K562 (cell line): Measurements from ENCODE around the gene RANBP6. TPM values are rescaled to one million over a fixed set of nuclear protein-coding genes. Genes with fewer than 3 reads are reported as not detected.

ENCODE experiments used
- ATAC-seq: fragments of 200-7000 bp; cut with Tn5 transposase; 3 replicates; pipeline ENCODE4 v1.9.1; 2020; ENCODE audit warnings: moderate library complexity
- BruUV-seq: library from RNA; stranded (reverse); fragments of 400-500 nt; replicated peaks from 2 replicates; lab custom pipeline; 2021; lab: Mats Ljungman, UMichigan
- CTCF ChIA-PET: fragments of 300-600 bp; formaldehyde crosslinking; extraction: SDS; loops from one replicate; lab custom pipeline; 2021; ENCODE audit warnings: low intra/inter-chr PET ratio; lab: Yijun Ruan, JAX
- POLR2A ChIA-PET: fragments of 300-600, 350-650 bp; sonication (Branson Sonifier 250); formaldehyde crosslinking; extraction: SDS; loops from one replicate; lab custom pipeline; 2021; ENCODE audit warnings: antibody characterized with exemption, inconsistent platforms; lab: Yijun Ruan, JAX
- DNase-seq, 4 experiments: peaks; one replicate each; pipeline versions ENCODE4 v3.0.0 to v3.0.0-alpha.2; 2011 to 2018; ENCODE audit warnings: low spot score in 3 of 4, mixed read lengths in 3 of 4; ENCODE audit errors: extremely low read depth in 1 of 4
- FAIRE-seq: peaks from 2 replicates; lab custom pipeline; 2011; peaks lifted over from hg19 to GRCh38; lab: Jason Lieb, UNC
- H2AFZ ChIP-seq: 2 replicates; pipeline ENCODE4 v1.6.0; 2011; ENCODE audit warnings: low read depth, low read length, control low read depth, inconsistent platforms
- H3K27ac ChIP-seq: fragments of 200-600 bp; 3 replicates; pipeline ENCODE4 v1.8.0; 2011; ENCODE audit warnings: low read depth, mild to moderate bottlenecking, control low read depth, inconsistent platforms, low read length, moderate library complexity, mixed read lengths; ENCODE audit errors: extremely low read depth
- H3K27me3 ChIP-seq, 2 experiments: fragments of 300-600 bp in 1 of 2; 2 replicates in 1 of 2; 3 replicates in 1 of 2; pipeline versions ENCODE4 v1.6.0 to v1.8.0; 2011; ENCODE audit warnings: inconsistent platforms in 2 of 2, low read length in 2 of 2, mild to moderate bottlenecking in 1 of 2, mixed read lengths in 1 of 2, moderate library complexity in 1 of 2; ENCODE audit not compliant: control insufficient read depth in 2 of 2, insufficient read depth in 2 of 2
- H3K36me3 ChIP-seq: fragments of 300-600 bp; 3 replicates; pipeline ENCODE4 v1.8.0; 2011; ENCODE audit warnings: mild to moderate bottlenecking, low read length, inconsistent platforms; ENCODE audit not compliant: control insufficient read depth, insufficient read depth
- H3K4me1 ChIP-seq, 2 experiments: fragments of 200-600 bp in 1 of 2; replicated peaks in 1 of 2; 2 replicates in 1 of 2; 3 replicates in 1 of 2; pipeline versions ENCODE4 v1.5.1 to v1.8.0; 2011; ENCODE audit warnings: inconsistent platforms in 2 of 2, low read length in 2 of 2, mild to moderate bottlenecking in 1 of 2, mixed read lengths in 1 of 2, moderate library complexity in 1 of 2; ENCODE audit not compliant: control insufficient read depth in 2 of 2, insufficient read depth in 2 of 2
- H3K4me2 ChIP-seq: 2 replicates; pipeline ENCODE4 v1.6.1; 2011; ENCODE audit warnings: low read length, control low read depth, inconsistent platforms, mixed read lengths; ENCODE audit not compliant: insufficient read depth
- H3K4me3 ChIP-seq: fragments of 200-600 bp; sonication (generic), shearing (Covaris generic); 2 replicates; pipeline ENCODE4 v1.5.1; 2016; ENCODE audit warnings: control low read depth, inconsistent platforms
- H3K79me2 ChIP-seq: fragments of 200-600 bp; 3 replicates; pipeline ENCODE4 v1.8.0; 2011; ENCODE audit warnings: low read length, inconsistent platforms; ENCODE audit not compliant: control insufficient read depth, insufficient read depth
- H3K9ac ChIP-seq, 2 experiments: 2 replicates each; pipeline versions ENCODE4 v1.6.0 to v1.6.1; 2011; ENCODE audit warnings: low read depth in 2 of 2, low read length in 2 of 2, control low read depth in 1 of 2, inconsistent platforms in 1 of 2, mild to moderate bottlenecking in 1 of 2, mixed read lengths in 1 of 2; ENCODE audit not compliant: insufficient read depth in 1 of 2
- H3K9me1 ChIP-seq: one replicate; pipeline ENCODE4 v1.6.0; 2011; ENCODE audit warnings: inconsistent platforms, mild to moderate bottlenecking, low read length, moderate library complexity; ENCODE audit not compliant: control insufficient read depth, insufficient read depth
- H3K9me3 ChIP-seq: replicated peaks from 2 replicates; pipeline ENCODE4 v1.5.1; 2011; ENCODE audit warnings: low read depth, low read length, inconsistent platforms; ENCODE audit not compliant: control insufficient read depth, insufficient read depth
- H4K20me1 ChIP-seq: replicated peaks from 2 replicates; pipeline ENCODE4 v1.6.1; 2011; ENCODE audit warnings: low read length, inconsistent platforms, mixed read lengths; ENCODE audit not compliant: control insufficient read depth, insufficient read depth
- AFF1 ChIP-seq, 2 experiments: fragments of 450-650 bp; IDR thresholded peaks; 2 replicates each; pipeline ENCODE4 v1.6.1; 2018; ENCODE audit warnings: mild to moderate bottlenecking in 2 of 2, low read depth in 1 of 2; ENCODE audit not compliant: partially characterized antibody in 2 of 2
- BHLHE40 ChIP-seq: IDR thresholded peaks from 2 replicates; pipeline ENCODE4 v1.6.1; 2011; ENCODE audit warnings: low read length, improper control_type of control experiment
- CEBPB ChIP-seq: fragments of 450-650 bp; IDR thresholded peaks from 2 replicates; pipeline ENCODE4 v1.6.1; 2016; ENCODE audit warnings: missing genetic modification characterization, missing compliant biosample characterization
- DPF2 ChIP-seq: fragments of 450-650 bp; IDR thresholded peaks from 2 replicates; pipeline ENCODE4 v1.6.1; 2016
- FOXK1 ChIP-seq: sonication (generic); formaldehyde crosslinking; IDR thresholded peaks from 2 replicates; pipeline ENCODE4 v1.8.0; 2022; ENCODE audit warnings: missing genetic modification reagents, mild to moderate bottlenecking, borderline replicate concordance
- HDGF ChIP-seq: fragments of 450-650 bp; IDR thresholded peaks from 2 replicates; pipeline ENCODE4 v1.6.1; 2016
- KAT7 ChIP-seq: sonication (generic); formaldehyde crosslinking; IDR thresholded peaks from 2 replicates; pipeline ENCODE4 v1.8.0; 2022; ENCODE audit warnings: missing genetic modification reagents, mild to moderate bottlenecking, borderline replicate concordance
- LARP7 ChIP-seq: fragments of 450-650 bp; IDR thresholded peaks from 2 replicates; pipeline ENCODE4 v1.6.1; 2016
- MAZ ChIP-seq, 2 experiments: fragments of 450-650 bp in 1 of 2; sonication (generic) in 1 of 2; formaldehyde crosslinking; IDR thresholded peaks in 1 of 2; conservative IDR thresholded peaks in 1 of 2; 2 replicates each; pipeline versions ENCODE4 v1.4.0 to v1.5.0; 2020; ENCODE audit warnings: mild to moderate bottlenecking in 1 of 2, missing genetic modification reagents in 1 of 2
- NFXL1 ChIP-seq: fragments of 450-650 bp; formaldehyde crosslinking; IDR thresholded peaks from 2 replicates; pipeline ENCODE4 v1.4.0; 2021; ENCODE audit warnings: mild to moderate bottlenecking
- POLR3G ChIP-seq: IDR thresholded peaks from 2 replicates; pipeline ENCODE4 v1.6.1; 2011; ENCODE audit not compliant: insufficient read length, insufficient replicate concordance; ENCODE audit errors: extremely low read depth
- SIN3A ChIP-seq, 2 experiments: fragments of 150-350 bp in 1 of 2; IDR thresholded peaks; 2 replicates each; pipeline ENCODE4 v1.6.1; 2011 to 2016; ENCODE audit warnings: borderline replicate concordance in 2 of 2, low read depth in 2 of 2, low read length in 2 of 2, mild to moderate bottlenecking in 2 of 2, moderate library complexity in 2 of 2; ENCODE audit not compliant: control insufficient read depth in 1 of 2
- U2AF2 ChIP-seq: fragments of 200-400 bp; formaldehyde crosslinking; optimal IDR thresholded peaks from 2 replicates; pipeline ENCODE3; 2017; ENCODE audit warnings: low read depth, mild to moderate bottlenecking, low read length
- ZBTB7A ChIP-seq: IDR thresholded peaks from 2 replicates; pipeline ENCODE4 v1.6.1; 2011; ENCODE audit warnings: low read depth, mild to moderate bottlenecking, low read length, moderate library complexity, borderline replicate concordance; ENCODE audit not compliant: control insufficient read depth
- ZEB2 ChIP-seq: fragments of 450-650 bp; IDR thresholded peaks from 2 replicates; pipeline ENCODE4 v1.6.1; 2016
- ZNF398 ChIP-seq: fragments of 250-450 bp; sonication (Bioruptor Pico); IDR thresholded peaks from 2 replicates; pipeline ENCODE4 v1.8.0; 2021; ENCODE audit warnings: moderate library complexity, mild to moderate bottlenecking, inconsistent platforms
- WGBS: fragments of 100-300 bp; shearing (Covaris generic); methylation state at CpG from one replicate; pipeline ENCODE4 v1.1.6; 2016; ENCODE audit warnings: low coverage, mixed read lengths; ENCODE audit not compliant: insufficient coverage; ENCODE audit errors: missing lambda C conversion rate; 5-methylcytosine and 5-hydroxymethylcytosine counted together
- in situ Hi-C: fragments of 300-500 bp; cut with MboI; formaldehyde crosslinking; loops from 4 replicates; pipeline ENCODE4 v1.15.0; 2018; ENCODE audit warnings: inconsistent platforms, mixed read lengths
- intact Hi-C: fragments of 100-400 bp; cut with micrococcal nuclease; formaldehyde crosslinking; loops from 2 replicates; pipeline ENCODE4 v1.14.2; 2022
- polyA plus RNA-seq, 8 experiments: library from polyadenylated mRNA; depleted of rRNA in 4 of 8; stranded (reverse) in 5 of 8; unstranded in 3 of 8; fragments of >200 nt; fragmentation: Nextera tagmentation in 2 of 8; fragmentation: Illumina TruSeq in 1 of 8; extraction: Ambion mirVana in 2 of 8; extraction: Trizol in 1 of 8; gene quantifications; 2 replicates each; pipeline versions ENCODE4 v1.2.1 to v1.2.3, GENCODE V29; 2011 to 2014; ENCODE audit warnings: inconsistent platforms in 1 of 8, missing spikeins in 1 of 8
- total RNA-seq, 7 experiments: library from RNA; depleted of rRNA in 6 of 7; stranded (reverse); fragments of >200 nt in 6 of 7; fragmentation: Illumina TruSeq in 2 of 7; extraction: Trizol in 2 of 7; gene quantifications; 2 replicates each; pipeline versions ENCODE4 v1.2.1 to v1.2.3, GENCODE V29; 2011 to 2021; ENCODE audit warnings: low replicate concordance in 1 of 7
- TF ChIP-seq, protein P1 (sequence below): fragments of 450-650 bp; IDR thresholded peaks from 2 replicates; pipeline ENCODE4 v1.7.0; 2016; ENCODE audit warnings: borderline replicate concordance

RANBP6 gene
- total and polyA plus RNA-seq, 9 of the 15 experiments (the other 6 are each of a cell fraction or from before 2014, with no cell fraction given), result 10.4 to 19.9 (median 11.5) TPM

DNA sequence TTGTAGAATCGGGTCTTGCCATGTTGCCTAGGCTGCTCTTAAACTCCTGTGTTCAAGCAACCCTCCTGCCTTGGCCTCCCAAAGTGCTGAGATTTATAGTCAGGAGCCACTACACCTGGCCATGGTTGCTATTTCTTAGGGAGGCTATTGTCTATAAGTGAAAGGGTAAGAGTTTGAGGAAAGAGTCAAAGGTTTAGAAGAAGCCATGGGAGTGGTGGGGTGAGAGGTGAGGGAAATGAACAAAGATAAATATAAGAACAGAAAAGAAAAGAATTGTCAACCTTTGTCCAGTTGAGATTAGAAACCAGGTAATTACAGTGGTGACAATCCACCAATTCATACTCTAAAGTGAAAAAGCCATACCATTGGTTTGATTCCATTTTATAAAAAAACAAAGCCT is 32.6 kb upstream of the RANBP6 start:
- BruUV-seq, result no TSS peak
- intact Hi-C loops, result no loop called here
- Histone ChIP-seq H2AFZ (no peak overlapping the region), H3K27ac (no peak overlapping the region), H3K36me3 (no peaks in the 10 kb centered on the region), H3K4me3 (no peak overlapping the region), H3K9me1 (no peaks in the 10 kb centered on the region), H3K9ac (no peak overlapping the region), H3K27me3 (peaks cover 0 to 17% of the 10 kb centered on the region in 2 experiments; a peak in 2 of 5 replicates), H3K79me2 (no peaks in the 10 kb centered on the region), H3K9me3 (no peaks in the 10 kb centered on the region), H3K4me2 (no peak overlapping the region), H3K4me1 (no peaks in the 10 kb centered on the region), H4K20me1 (no peaks in the 10 kb centered on the region)
- in situ Hi-C loops, result loop anchor here (5.0 kb wide), 1 partner anchor 166 kb away; no protein-coding TSS in a partner anchor
- ATAC-seq, result no peak
- ChIA-PET POLR2A (no interaction called here), CTCF (no interaction called here)
- FAIRE-seq, result no peak
- DNase-seq, result no peak
- WGBS, result 0% methylated on average over 1 of the region's 1 CpG
- TF ChIP-seq POLR3G, result no peak
- no peak for TF ChIP-seq MAZ (CRISPR knock-in tag; conservative IDR thresholded peaks at IDR 0.05 in 1 of 2, IDR thresholded peaks at IDR 0.05 in 1 of 2)
- TF ChIP-seq CEBPB (tag), result no peak
- TF ChIP-seq AFF1 (IDR thresholded peaks at IDR 0.05; ENCODE audit: low read depth in 1 of 2, partially characterized antibody in 2 of 2), result no peak
- no peak for TF ChIP-seq ZEB2
- TF ChIP-seq FOXK1 (CRISPR knock-in tag), result no peak
- TF ChIP-seq, protein P1, sequence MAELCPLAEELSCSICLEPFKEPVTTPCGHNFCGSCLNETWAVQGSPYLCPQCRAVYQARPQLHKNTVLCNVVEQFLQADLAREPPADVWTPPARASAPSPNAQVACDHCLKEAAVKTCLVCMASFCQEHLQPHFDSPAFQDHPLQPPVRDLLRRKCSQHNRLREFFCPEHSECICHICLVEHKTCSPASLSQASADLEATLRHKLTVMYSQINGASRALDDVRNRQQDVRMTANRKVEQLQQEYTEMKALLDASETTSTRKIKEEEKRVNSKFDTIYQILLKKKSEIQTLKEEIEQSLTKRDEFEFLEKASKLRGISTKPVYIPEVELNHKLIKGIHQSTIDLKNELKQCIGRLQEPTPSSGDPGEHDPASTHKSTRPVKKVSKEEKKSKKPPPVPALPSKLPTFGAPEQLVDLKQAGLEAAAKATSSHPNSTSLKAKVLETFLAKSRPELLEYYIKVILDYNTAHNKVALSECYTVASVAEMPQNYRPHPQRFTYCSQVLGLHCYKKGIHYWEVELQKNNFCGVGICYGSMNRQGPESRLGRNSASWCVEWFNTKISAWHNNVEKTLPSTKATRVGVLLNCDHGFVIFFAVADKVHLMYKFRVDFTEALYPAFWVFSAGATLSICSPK, result no peak
- no peak for TF ChIP-seq ZNF398 (CRISPR knock-in tag)
- no peak for TF ChIP-seq DPF2
- no peak for TF ChIP-seq HDGF
- TF ChIP-seq ZBTB7A, result no peak
- no peak for TF ChIP-seq U2AF2
- no peak for TF ChIP-seq SIN3A (IDR thresholded peaks at IDR 0.05; ENCODE audit: borderline replicate concordance in 2 of 2, control insufficient read depth in 1 of 2, low read depth in 2 of 2, low read length in 2 of 2)
- no peak for TF ChIP-seq LARP7
- TF ChIP-seq BHLHE40, result no peak
- TF ChIP-seq KAT7 (CRISPR knock-in tag), result no peak
- TF ChIP-seq NFXL1 (CRISPR knock-in tag), result no peak
